GM19193 (cell line): Measurements from ENCODE around the gene GNG13.

Source experiments
- POLR2A ChIP-seq: IDR thresholded peaks from 4 replicates; pipeline ENCODE4 v1.6.1; 2011; ENCODE audit not compliant: insufficient read depth, insufficient read length; ENCODE audit errors: extremely low read depth

GNG13 gene

GRCh38 chr16:799948-800833 is at the start of gene GNG13:
Gene GNG13 (minus strand): TSS chr16:800734. CDS start chr16:799077, 1,657 bp downstream.
- no peak for TF ChIP-seq POLR2A

GRCh38 chr16:848510-849253 is 48.1 kb upstream of the GNG13 start:
- TF ChIP-seq POLR2A = no peak

- TF ChIP-seq POLR2A = no peak
Observed at GRCh38 chr16:847681-848445, 47.3 kb upstream of the GNG13 start.

GRCh38 chr16:847151-847550 is 46.6 kb upstream of the GNG13 start:
- TF ChIP-seq POLR2A = no peak

- no peak for TF ChIP-seq POLR2A
Observed at GRCh38 chr16:845351-845745, 44.8 kb upstream of the GNG13 start.

GRCh38 chr16:844638-845350 is 44.3 kb upstream of the GNG13 start:
- TF ChIP-seq POLR2A = no peak

GRCh38 chr16:843771-844170 is 43.2 kb upstream of the GNG13 start:
- TF ChIP-seq POLR2A = no peak

- TF ChIP-seq POLR2A = no peak
Observed at GRCh38 chr16:842711-843560, 42.4 kb upstream of the GNG13 start.

- TF ChIP-seq POLR2A = no peak
Observed at GRCh38 chr16:842061-842476, 41.5 kb upstream of the GNG13 start.

- no peak for TF ChIP-seq POLR2A
Observed at GRCh38 chr16:841455-842060, 41.0 kb upstream of the GNG13 start.

GRCh38 chr16:840561-841454 is 40.3 kb upstream of the GNG13 start:
- no peak for TF ChIP-seq POLR2A
